Heart right ventricle (tissue), 16 donors: ENCODE data around the gene SRP14. TPM values are rescaled to one million over a fixed set of nuclear protein-coding genes. Genes with fewer than 3 reads are reported as not detected.
A peak's percentile ranks its signal among the peaks of the same experiment; 100 is the strongest.

Experiments used
- ATAC-seq, 8 donors: fragments of 200-7000 bp; cut with Tn5 transposase; one replicate each; pipeline ENCODE4 v1.9.1; 2020; ENCODE audit warnings: mild to moderate bottlenecking in 8 of 8, moderate library complexity in 8 of 8, moderate number of reproducible peaks in 1 of 8
- DNase-seq, 2 donors: peaks; one replicate each; pipeline ENCODE4 v3.0.0-alpha.2; 2020
- H3K27ac ChIP-seq, 10 donors: fragments of 200-600 bp; sonication (generic) in 2 of 10; one replicate each; pipeline versions ENCODE4 v1.5.0 to v1.8.0; 2020 to 2022; ENCODE audit warnings: mild to moderate bottlenecking in 3 of 10
- H3K27me3 ChIP-seq, 7 donors: fragments of 200-600 bp; one replicate each; pipeline ENCODE4 v1.8.0; 2021 to 2022; ENCODE audit warnings: mild to moderate bottlenecking in 2 of 7
- H3K36me3 ChIP-seq, 9 donors: fragments of 200-600 bp; sonication (generic) in 1 of 9; one replicate each; pipeline versions ENCODE4 v1.5.0 to v1.8.0; 2020 to 2022; ENCODE audit warnings: mild to moderate bottlenecking in 2 of 9
- H3K4me1 ChIP-seq, 9 donors: fragments of 200-600 bp; sonication (generic) in 1 of 9; one replicate each; pipeline versions ENCODE4 v1.5.0 to v1.8.0; 2020 to 2022; ENCODE audit warnings: mild to moderate bottlenecking in 4 of 9
- H3K4me3 ChIP-seq, 10 donors: fragments of 200-600 bp; sonication (generic) in 2 of 10; one replicate each; pipeline versions ENCODE4 v1.5.0 to v1.8.0; 2020 to 2022; ENCODE audit warnings: mild to moderate bottlenecking in 7 of 10, moderate library complexity in 2 of 10
- H3K9me3 ChIP-seq, 11 donors: fragments of 200-600 bp in 10 of 11; sonication (generic) in 2 of 11; one replicate each; pipeline versions ENCODE4 v1.5.0 to v1.8.0; 2013 to 2022; ENCODE audit warnings: mild to moderate bottlenecking in 2 of 11, control low read depth in 1 of 11, moderate library complexity in 1 of 11
- CTCF ChIP-seq, 9 donors: fragments of 200-600 bp; sonication (generic) in 2 of 9; IDR thresholded peaks; one replicate each; pipeline versions ENCODE4 v1.5.0 to v1.8.0; 2021 to 2022; ENCODE audit warnings: antibody characterized with exemption in 9 of 9, mild to moderate bottlenecking in 5 of 9, moderate library complexity in 1 of 9
- WGBS, 2 donors: extraction: QIAGEN DNeasy Blood & Tissue Kit; methylation state at CpG; one replicate each; pipeline ENCODE4 v1.1.7; 2013; ENCODE audit warnings: inconsistent platforms in 1 of 2; 5-methylcytosine and 5-hydroxymethylcytosine counted together
- intact Hi-C, 10 donors: fragments of 100-400 bp; cut with DNase I; formaldehyde crosslinking; loops; one replicate each; pipeline versions ENCODE4 v1.11.1 to v1.14.2; 2022
- polyA plus RNA-seq, 2 donors: library from polyadenylated mRNA; stranded (reverse); fragments of 200-250 nt; gene quantifications; one replicate each; pipeline ENCODE4 v1.2.3, GENCODE V29; 2013
- total RNA-seq, 10 donors: library from RNA; stranded (reverse); fragmentation: NEBNext Ultra II Directional in 3 of 10; extraction: Animal tissue kit (Norgen Biotek cat#: 25700) in 3 of 10; gene quantifications; one replicate each; pipeline versions ENCODE4 v1.2.1 to v1.2.4, GENCODE V29; 2021 to 2023
- donor health status: Arrhythmogenic right ventricular cardiomyopathy.
- donor health status: ischemic (EF 13 %, LVEDD 7.1; RV severe dilation, severe dysfunction).
- donor health status: healthy with polysubstance abuse.
- donor health status: DM: no; HTN: yes; CAD: no.
- donor health status: DM: no; HTN: no; CAD: no.
- donor health status: ischemic (EF 25% LVEDD 6.9; RV normal size, moderate dysfunction).
- donor health status: ischemic (EF 25% LVEDD 5.7; RV mildly dilated, moderate dysfunction).
- donor health status: healthy.
- donor health status: DM: yes; HTN: yes; CAD: no.
- donor health status: Ischemic cardiomyopathy.
- donor health status: ischemic (EF 35%, LVEDD 5.7; RV mildly dilated, moderate dysfunction).
- donor health status: nonischemic (EF 11% LVEDD 7.7; RV severe dilation, severe dysfunction).
- donor health status: DM: yes; HTN: yes; CAD: no.
- donor health status: PGD.
- donor health status: ischemic (EF 29% LVEDD 5.4; RV normal size, mild dysfunction).
- donor health status: nonischemic (EF 23%, LVEDD 6.1; RV moderate dilation, normal function).

The SRP14 gene
- total and polyA plus RNA-seq, 12 donors: 189 to 699 (median 216) TPM

DNA sequence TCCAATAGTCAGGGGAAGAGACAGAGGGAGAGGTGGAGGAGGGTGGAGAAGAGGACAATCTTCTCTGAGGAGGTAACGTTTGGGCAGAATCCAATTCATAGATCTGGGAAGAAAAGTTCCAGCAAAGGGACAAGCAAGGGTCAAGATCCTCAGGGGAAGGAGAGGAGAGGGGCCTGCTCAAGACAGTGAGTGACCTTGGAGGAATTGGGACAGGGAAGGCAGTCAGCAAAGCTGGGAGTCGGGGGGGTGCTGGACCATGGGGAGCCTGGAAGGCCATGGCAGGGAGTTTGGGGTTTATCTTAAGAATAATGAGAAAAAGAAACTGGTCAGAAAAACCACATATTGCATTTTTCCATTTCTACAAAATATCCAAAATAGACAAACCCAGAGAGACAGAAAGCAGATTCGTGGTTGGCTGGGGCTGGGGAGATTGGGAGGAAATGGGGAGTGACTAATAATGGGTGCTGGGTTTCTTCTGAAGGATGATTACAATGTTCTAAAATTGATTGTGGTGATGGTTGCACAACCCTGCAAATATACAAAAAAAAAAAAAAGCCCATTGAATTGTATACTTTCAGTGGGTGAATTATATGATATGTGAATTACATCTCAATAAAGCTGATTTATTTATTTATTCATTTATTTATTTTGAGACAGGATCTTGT lies 19.6 kb upstream of the SRP14 start:
- no peaks in the 10 kb centered on the region for H3K27me3 ChIP-seq
- intact Hi-C loops: loop anchor here in 1 of 10 donors (10.0 kb wide), 1 partner anchor 46 kb away; the partner anchor contains the start of gene BMF
- H3K36me3 ChIP-seq: peaks cover 0 to 15% (median 0%) of the 10 kb centered on the region in 9 donors
- no peaks in the 10 kb centered on the region for H3K9me3 ChIP-seq
- DNase-seq (no peak), ATAC-seq (no peak)
- TF ChIP-seq CTCF (IDR thresholded peaks at IDR 0.05): no peak
- peak overlapping the region in 1 of 10 donors; percentile 26 for H3K27ac ChIP-seq
- H3K4me3 ChIP-seq: no peak overlapping the region
- WGBS, 2 donors: 75 to 84% methylated on average over 3 of the region's 3 CpGs
- H3K4me1 ChIP-seq: peaks cover 7 to 62% (median 20%) of the 10 kb centered on the region in 9 donors

DNA sequence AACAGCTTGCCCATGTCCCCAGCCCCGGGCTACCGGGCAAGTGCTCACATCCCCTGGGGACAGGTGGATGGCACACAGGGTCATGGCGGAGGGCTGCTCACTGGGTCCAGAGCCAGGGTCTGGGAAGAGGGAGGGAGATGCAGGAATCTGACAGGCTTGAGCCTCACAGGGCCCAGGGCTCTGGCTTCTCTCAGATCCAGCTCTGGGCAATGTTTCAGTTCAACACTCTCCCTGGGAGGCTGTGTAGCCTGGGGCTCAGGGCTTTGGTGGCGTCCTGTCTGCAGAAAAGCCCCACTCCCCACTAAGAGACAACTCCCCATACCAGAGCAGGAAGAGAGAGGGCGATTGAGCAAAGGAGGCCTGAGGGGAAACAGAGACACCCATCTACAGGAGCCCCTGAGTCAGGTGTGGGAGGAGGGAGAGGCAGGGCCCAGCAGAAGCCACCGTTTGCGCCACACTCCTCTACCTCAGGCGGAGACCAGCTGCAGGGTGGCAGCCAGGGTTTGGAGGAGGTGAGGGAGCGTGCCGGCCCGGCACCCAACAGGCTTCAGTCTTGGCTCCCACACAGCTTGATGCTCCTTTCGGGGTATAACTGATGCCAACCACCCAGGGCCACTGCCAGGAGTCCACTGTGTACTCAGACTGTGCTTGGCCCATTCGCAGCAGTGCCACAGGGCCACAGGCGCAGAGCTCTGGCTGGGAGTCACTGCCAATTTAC lies 16.8 kb upstream of the SRP14 start:
- H3K36me3 ChIP-seq: peaks cover 0 to 22% (median 0%) of the 10 kb centered on the region in 9 donors
- ATAC-seq (peak; percentile 57 to 97 (median 85)), DNase-seq (peak; percentile 65 to 72)
- peaks cover 7 to 65% (median 14%) of the 10 kb centered on the region in 9 donors for H3K4me1 ChIP-seq
- no peak for TF ChIP-seq CTCF (IDR thresholded peaks at IDR 0.05)
- H3K27me3 ChIP-seq: no peaks in the 10 kb centered on the region
- WGBS, 2 donors: 55 to 73% methylated on average over 14 of the region's 14 CpGs
- intact Hi-C loops: loop anchor here in 1 of 10 donors (10.0 kb wide), 1 partner anchor 49 kb away; the partner anchor contains the start of gene BMF
- no peaks in the 10 kb centered on the region for H3K9me3 ChIP-seq
- H3K4me3 ChIP-seq: no peak overlapping the region
- peak overlapping the region in 3 of 10 donors; percentile 8 to 39 (median 17) for H3K27ac ChIP-seq

DNA sequence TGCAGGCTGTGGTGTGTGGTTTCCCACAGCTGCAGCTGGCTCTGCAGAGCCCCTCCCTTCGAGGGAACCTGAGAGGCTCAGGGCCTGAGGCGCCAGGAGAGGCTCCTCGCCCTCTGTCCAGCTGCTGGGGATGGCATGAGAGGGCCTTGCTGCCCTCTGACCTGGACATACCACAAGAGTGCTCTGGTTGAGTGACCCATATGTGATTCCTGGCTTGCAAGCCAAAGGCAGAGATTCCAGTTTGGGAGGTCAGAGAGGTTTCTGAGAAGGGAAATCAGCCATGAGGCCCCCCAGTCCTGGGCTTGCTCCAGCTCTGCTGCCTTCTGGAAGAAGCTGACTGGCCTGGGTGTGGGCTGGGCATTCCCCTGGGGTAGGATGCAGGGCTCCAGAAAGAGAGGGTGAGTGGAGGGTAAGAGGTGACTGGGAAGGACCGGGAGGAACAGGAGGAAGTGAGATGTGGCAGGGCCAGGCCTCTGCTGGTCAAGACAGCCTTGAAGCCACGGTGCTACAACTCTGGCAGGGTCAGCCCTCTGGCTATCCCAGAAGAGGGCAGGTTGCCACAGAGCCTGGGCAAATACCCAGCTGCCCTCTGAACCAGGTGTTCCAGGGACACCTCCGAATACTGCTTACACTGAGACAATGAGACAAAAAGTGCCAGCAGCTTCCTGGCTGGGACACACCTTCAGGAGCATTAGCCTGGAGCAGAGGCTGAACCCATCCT lies 16.0 kb upstream of the SRP14 start:
- no peaks in the 10 kb centered on the region for H3K9me3 ChIP-seq
- H3K27ac ChIP-seq: peak overlapping the region in 3 of 10 donors; percentile 17 to 39 (median 31)
- peak in 5 of 8 donors; percentile 6 to 22 (median 7) for ATAC-seq
- peaks cover 7 to 66% (median 14%) of the 10 kb centered on the region in 9 donors for H3K4me1 ChIP-seq
- TF ChIP-seq CTCF (IDR thresholded peaks at IDR 0.05): no peak
- H3K27me3 ChIP-seq: no peaks in the 10 kb centered on the region
- H3K36me3 ChIP-seq: peaks cover 0 to 16% (median 0%) of the 10 kb centered on the region in 9 donors
- no peak overlapping the region for H3K4me3 ChIP-seq
- WGBS, 2 donors: 60% methylated on average over 6 of the region's 6 CpGs
- intact Hi-C loops: loop anchor here in 3 of 10 donors (5.0 to 10.0 kb wide), 3 partner anchors 32 to 52 kb away; partner anchors contain the start of gene BMF (in 2 of the 3)
- DNase-seq: no peak

- H3K36me3 ChIP-seq: peaks cover 0 to 19% (median 0%) of the 10 kb centered on the region in 9 donors
- H3K27ac ChIP-seq: peak overlapping the region in 1 of 10 donors; percentile 31
- H3K4me3 ChIP-seq: no peak overlapping the region
- H3K4me1 ChIP-seq: peaks cover 7 to 70% (median 18%) of the 10 kb centered on the region in 9 donors
- TF ChIP-seq CTCF (IDR thresholded peaks at IDR 0.05): no peak
- H3K9me3 ChIP-seq: no peaks in the 10 kb centered on the region
- H3K27me3 ChIP-seq: no peaks in the 10 kb centered on the region
- no peak for DNase-seq
- 96 to 97% methylated on average over 3 of the region's 3 CpGs for WGBS, 2 donors
- ATAC-seq: no peak
- intact Hi-C loops: loop anchor here in 3 of 10 donors (5.0 to 10.0 kb wide), 3 partner anchors 33 to 53 kb away; partner anchors contain the start of gene BMF (in 2 of the 3)
Measured at GRCh38 chr15:40054605-40054854, 15.5 kb upstream of the SRP14 start.
